GM18858 (cell line): ENCODE data around the gene PTPN13.
"Not testable (repeated sequence)": the region's sequence is repeated elsewhere in the genome, so short reads cannot be mapped to it uniquely, and the experiment has no call there.

ENCODE experiments used
- ATAC-seq: cut with Tn5 transposase; IDR thresholded peaks from one replicate; pipeline ENCODE4 v1.9.1; 2021; ENCODE audit not compliant: unreplicated experiment

PTPN13 gene

GRCh38 chr4:86706923-86707597, 112.9 kb downstream of the PTPN13 start:
- ATAC-seq, result no peak

- ATAC-seq, result no peak
Measured at GRCh38 chr4:86717651-86718050, 123.5 kb downstream of the PTPN13 start.

- no peak for ATAC-seq
Measured at GRCh38 chr4:86718152-86718551, 124.0 kb downstream of the PTPN13 start.

GRCh38 chr4:86719149-86719548, 125.0 kb downstream of the PTPN13 start:
- not testable (repeated sequence) for ATAC-seq

- no peak for ATAC-seq
Measured at GRCh38 chr4:86720508-86721068, 126.5 kb downstream of the PTPN13 start.

- no peak for ATAC-seq
Measured at GRCh38 chr4:86721412-86721811, 127.3 kb downstream of the PTPN13 start.

- ATAC-seq, result no peak
Measured at GRCh38 chr4:86730310-86730709, 136.2 kb downstream of the PTPN13 start.

- ATAC-seq, result no peak
Measured at GRCh38 chr4:86737244-86737643, 143.1 kb downstream of the PTPN13 start.

- ATAC-seq, result no peak
Measured at GRCh38 chr4:86741846-86742245, 147.7 kb downstream of the PTPN13 start.

GRCh38 chr4:86744570-86744969, 150.5 kb downstream of the PTPN13 start:
- no peak for ATAC-seq

- no peak for ATAC-seq
Measured at GRCh38 chr4:86749121-86749520, 155.0 kb downstream of the PTPN13 start.

GRCh38 chr4:86755388-86755787, 161.3 kb downstream of the PTPN13 start:
- ATAC-seq, result no peak

GRCh38 chr4:86757468-86757867, 163.4 kb downstream of the PTPN13 start:
- ATAC-seq, result no peak

- no peak for ATAC-seq
Measured at GRCh38 chr4:86759298-86759697, 165.2 kb downstream of the PTPN13 start.

- no peak for ATAC-seq
Measured at GRCh38 chr4:86762649-86763048, 168.5 kb downstream of the PTPN13 start.

- ATAC-seq, result no peak
Measured at GRCh38 chr4:86769794-86770193, 175.7 kb downstream of the PTPN13 start.

- no peak for ATAC-seq
Measured at GRCh38 chr4:86771141-86771540, 177.0 kb downstream of the PTPN13 start.

GRCh38 chr4:86775061-86775460, 180.9 kb downstream of the PTPN13 start:
- ATAC-seq, result no peak

GRCh38 chr4:86778175-86778574, 184.1 kb downstream of the PTPN13 start:
- ATAC-seq, result no peak

- ATAC-seq, result no peak
Measured at GRCh38 chr4:86788826-86789225, 194.7 kb downstream of the PTPN13 start.

- ATAC-seq, result no peak
Measured at GRCh38 chr4:86791126-86791525, 197.0 kb downstream of the PTPN13 start.

GRCh38 chr4:86809809-86810208, 215.7 kb downstream of the PTPN13 start:
- no peak for ATAC-seq

- ATAC-seq, result no peak
Measured at GRCh38 chr4:86810847-86811246, 216.7 kb downstream of the PTPN13 start.
